ENCODE data around the gene CNR1. TPM values are rescaled to one million over a fixed set of nuclear protein-coding genes. Genes with fewer than 3 reads are reported as not detected.

Gene CNR1
- total RNA-seq, 1 donor from 2014 or later: 1.00 TPM

DNA sequence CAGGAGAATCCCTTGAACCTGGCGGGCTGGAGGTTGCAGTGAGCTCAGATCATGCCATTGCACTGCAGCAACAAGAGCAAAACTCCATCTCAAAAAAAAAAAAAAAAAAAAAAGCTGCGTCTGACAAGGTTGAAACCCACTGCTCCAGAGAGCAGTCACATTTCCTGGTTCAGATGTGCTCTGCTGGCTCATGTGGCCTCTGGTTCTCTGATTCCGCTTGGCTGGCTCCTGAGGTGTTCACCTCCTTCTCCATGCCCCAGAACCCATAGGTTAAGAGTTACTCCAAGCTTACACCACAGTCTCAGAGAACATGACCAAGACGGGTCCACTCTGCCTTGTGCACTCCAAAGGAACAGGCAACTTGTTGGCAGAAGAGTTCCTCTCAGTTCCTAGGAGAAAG lies 8.8 kb upstream of the CNR1 start:
- Histone ChIP-seq H3K4me1 (ENCODE audit: insufficient read depth, low read length) (no peaks in the 10 kb centered on the region), H3K9me3 (ENCODE audit: insufficient read depth, low read depth, low read length) (no peaks in the 10 kb centered on the region), H3K36me3 (ENCODE audit: insufficient read depth, low read length) (no peaks in the 10 kb centered on the region), H2AFZ (ENCODE audit: low read depth, low read length) (no peak overlapping the region), H3K4me2 (ENCODE audit: low read length) (no peak overlapping the region), H4K20me1 (ENCODE audit: insufficient read depth, low read length) (no peaks in the 10 kb centered on the region), H3K27ac (ENCODE audit: low read depth, low read length) (no peak overlapping the region), H3K79me2 (ENCODE audit: insufficient read depth, low read length) (no peaks in the 10 kb centered on the region), H3K4me3 (ENCODE audit: insufficient read depth, low read depth, low read length) (no peak overlapping the region), H3K9ac (ENCODE audit: low read length) (no peak overlapping the region), H3K27me3 (ENCODE audit: insufficient read depth, low read length) (no peaks in the 10 kb centered on the region)
- Mint-ChIP-seq H3K27ac (ENCODE audit: unreplicated experiment) (no peak overlapping the region), H3K27me3 (ENCODE audit: low read depth, unreplicated experiment) (peaks cover 7% of the 10 kb centered on the region), H3K9me3 (ENCODE audit: unreplicated experiment) (no peaks in the 10 kb centered on the region), H3K4me3 (ENCODE audit: unreplicated experiment) (no peak overlapping the region), H3K4me1 (ENCODE audit: low read depth, unreplicated experiment) (peaks cover 11% of the 10 kb centered on the region), H3K36me3 (ENCODE audit: low read depth, unreplicated experiment) (no peaks in the 10 kb centered on the region)
- FAIRE-seq: no peak
- TF ChIP-seq EZH2 (IDR thresholded peaks at IDR 0.05; ENCODE audit: insufficient read depth, low read length): no peak
- TF ChIP-seq, protein P1, sequence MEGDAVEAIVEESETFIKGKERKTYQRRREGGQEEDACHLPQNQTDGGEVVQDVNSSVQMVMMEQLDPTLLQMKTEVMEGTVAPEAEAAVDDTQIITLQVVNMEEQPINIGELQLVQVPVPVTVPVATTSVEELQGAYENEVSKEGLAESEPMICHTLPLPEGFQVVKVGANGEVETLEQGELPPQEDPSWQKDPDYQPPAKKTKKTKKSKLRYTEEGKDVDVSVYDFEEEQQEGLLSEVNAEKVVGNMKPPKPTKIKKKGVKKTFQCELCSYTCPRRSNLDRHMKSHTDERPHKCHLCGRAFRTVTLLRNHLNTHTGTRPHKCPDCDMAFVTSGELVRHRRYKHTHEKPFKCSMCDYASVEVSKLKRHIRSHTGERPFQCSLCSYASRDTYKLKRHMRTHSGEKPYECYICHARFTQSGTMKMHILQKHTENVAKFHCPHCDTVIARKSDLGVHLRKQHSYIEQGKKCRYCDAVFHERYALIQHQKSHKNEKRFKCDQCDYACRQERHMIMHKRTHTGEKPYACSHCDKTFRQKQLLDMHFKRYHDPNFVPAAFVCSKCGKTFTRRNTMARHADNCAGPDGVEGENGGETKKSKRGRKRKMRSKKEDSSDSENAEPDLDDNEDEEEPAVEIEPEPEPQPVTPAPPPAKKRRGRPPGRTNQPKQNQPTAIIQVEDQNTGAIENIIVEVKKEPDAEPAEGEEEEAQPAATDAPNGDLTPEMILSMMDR (IDR thresholded peaks at IDR 0.05; ENCODE audit: insufficient read depth, low read depth, low read length): no peak
- DNase-seq (ENCODE audit: low read depth): no peak

DNA sequence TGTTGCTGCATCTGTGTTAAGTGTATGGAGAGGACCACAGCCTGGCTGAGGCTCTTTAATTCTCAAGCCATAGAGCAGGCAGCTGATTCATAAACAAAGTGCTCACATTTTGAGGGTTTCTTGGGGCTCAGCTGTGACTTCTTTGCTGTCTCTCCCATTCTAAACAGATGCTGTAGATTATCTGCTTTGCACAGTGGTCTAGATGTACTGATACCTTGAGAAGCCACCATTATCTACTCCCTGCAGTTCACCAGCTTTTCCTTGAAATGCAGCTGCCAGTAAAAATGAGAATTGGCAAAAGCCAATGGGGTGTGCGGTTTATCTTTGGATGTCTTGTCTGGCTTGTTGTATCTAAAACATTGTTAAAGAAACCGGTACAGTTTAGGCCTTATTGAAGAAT lies 5.2 kb upstream of the CNR1 start:
- H3K4me3 ChIP-seq (ENCODE audit: insufficient read depth, low read depth, low read length): no peak overlapping the region
- DNase-seq (ENCODE audit: low read depth): no peak
- Mint-ChIP-seq H3K9me3 (ENCODE audit: unreplicated experiment) (peaks cover 8% of the 10 kb centered on the region), H3K4me1 (ENCODE audit: low read depth, unreplicated experiment) (no peaks in the 10 kb centered on the region), H3K4me3 (ENCODE audit: unreplicated experiment) (no peak overlapping the region), H3K36me3 (ENCODE audit: low read depth, unreplicated experiment) (no peaks in the 10 kb centered on the region), H3K27ac (ENCODE audit: unreplicated experiment) (no peak overlapping the region), H3K27me3 (ENCODE audit: low read depth, unreplicated experiment) (peaks cover 33% of the 10 kb centered on the region)
- peaks cover 3% of the 10 kb centered on the region for H3K4me1 ChIP-seq (ENCODE audit: insufficient read depth, low read length)
- no peaks in the 10 kb centered on the region for H4K20me1 ChIP-seq (ENCODE audit: insufficient read depth, low read length)
- H3K79me2 ChIP-seq (ENCODE audit: insufficient read depth, low read length): no peaks in the 10 kb centered on the region
- H3K9me3 ChIP-seq (ENCODE audit: insufficient read depth, low read depth, low read length): no peaks in the 10 kb centered on the region
- H3K36me3 ChIP-seq (ENCODE audit: insufficient read depth, low read length): no peaks in the 10 kb centered on the region
- H3K27me3 ChIP-seq (ENCODE audit: insufficient read depth, low read length): peaks cover 24% of the 10 kb centered on the region
- H3K27ac ChIP-seq (ENCODE audit: low read depth, low read length): no peak overlapping the region
- FAIRE-seq: no peak
- no peak overlapping the region for H2AFZ ChIP-seq (ENCODE audit: low read depth, low read length)
- no peak overlapping the region for H3K4me2 ChIP-seq (ENCODE audit: low read length)
- H3K9ac ChIP-seq (ENCODE audit: low read length): no peak overlapping the region
- TF ChIP-seq EZH2 (IDR thresholded peaks at IDR 0.05; ENCODE audit: insufficient read depth, low read length): no peak
- TF ChIP-seq, protein P1 (IDR thresholded peaks at IDR 0.05; ENCODE audit: insufficient read depth, low read depth, low read length): no peak

GRCh38 chr6:88168362-88168761 lies 2.2 kb upstream of the CNR1 start:
- H3K79me2 ChIP-seq (ENCODE audit: insufficient read depth, low read length): no peaks in the 10 kb centered on the region
- no peak overlapping the region for H2AFZ ChIP-seq (ENCODE audit: low read depth, low read length)
- no peaks in the 10 kb centered on the region for H4K20me1 ChIP-seq (ENCODE audit: insufficient read depth, low read length)
- no peaks in the 10 kb centered on the region for H3K9me3 ChIP-seq (ENCODE audit: insufficient read depth, low read depth, low read length)
- Mint-ChIP-seq H3K36me3 (ENCODE audit: low read depth, unreplicated experiment) (no peaks in the 10 kb centered on the region), H3K4me1 (ENCODE audit: low read depth, unreplicated experiment) (no peaks in the 10 kb centered on the region), H3K27ac (ENCODE audit: unreplicated experiment) (no peak overlapping the region), H3K4me3 (ENCODE audit: unreplicated experiment) (no peak overlapping the region), H3K9me3 (ENCODE audit: unreplicated experiment) (peaks cover 8% of the 10 kb centered on the region), H3K27me3 (ENCODE audit: low read depth, unreplicated experiment) (peaks cover 51% of the 10 kb centered on the region)
- TF ChIP-seq, protein P1 (IDR thresholded peaks at IDR 0.05; ENCODE audit: insufficient read depth, low read depth, low read length): no peak
- TF ChIP-seq EZH2 (IDR thresholded peaks at IDR 0.05; ENCODE audit: insufficient read depth, low read length): no peak
- no peak overlapping the region for H3K27ac ChIP-seq (ENCODE audit: low read depth, low read length)
- no peaks in the 10 kb centered on the region for H3K36me3 ChIP-seq (ENCODE audit: insufficient read depth, low read length)
- peaks cover 46% of the 10 kb centered on the region for H3K27me3 ChIP-seq (ENCODE audit: insufficient read depth, low read length)
- peaks cover 4% of the 10 kb centered on the region for H3K4me1 ChIP-seq (ENCODE audit: insufficient read depth, low read length)
- FAIRE-seq: no peak
- no peak overlapping the region for H3K4me3 ChIP-seq (ENCODE audit: insufficient read depth, low read depth, low read length)
- DNase-seq (ENCODE audit: low read depth): no peak
- H3K9ac ChIP-seq (ENCODE audit: low read length): no peak overlapping the region
- no peak overlapping the region for H3K4me2 ChIP-seq (ENCODE audit: low read length)
